Thyroid gland (tissue), 4 donors: ENCODE measurements around the gene FBXL20. TPM values are rescaled to one million over a fixed set of nuclear protein-coding genes. Genes with fewer than 3 reads are reported as not detected.
A peak's percentile ranks its signal among the peaks of the same experiment; 100 is the strongest.

Experiments used
- DNase-seq, 2 donors: peaks; one replicate each; pipeline ENCODE4 v3.0.0-alpha.2; 2019
- H3K27ac ChIP-seq, 3 donors: fragments of 200-600 bp; sonication (generic); 1 replicate in 2 of 3; 2 replicates in 1 of 3; pipeline ENCODE4 v1.5.1; 2016 to 2019; ENCODE audit warnings: mild to moderate bottlenecking in 1 of 3, moderate library complexity in 1 of 3
- H3K27me3 ChIP-seq: fragments of 200-600 bp; sonication (generic); one replicate; pipeline ENCODE4 v1.5.1; 2019
- H3K36me3 ChIP-seq, 2 donors: fragments of 200-600 bp; sonication (generic); one replicate each; pipeline ENCODE4 v1.5.1; 2016 to 2019
- H3K4me1 ChIP-seq, 2 donors: fragments of 200-600 bp; sonication (generic); one replicate each; pipeline ENCODE4 v1.5.1; 2017 to 2019
- H3K4me3 ChIP-seq, 3 donors: fragments of 200-600 bp; sonication (generic); replicated peaks in 1 of 3; 1 replicate in 2 of 3; 2 replicates in 1 of 3; pipeline ENCODE4 v1.5.1; 2016; ENCODE audit warnings: mild to moderate bottlenecking in 1 of 3
- H3K9me3 ChIP-seq: fragments of 200-600 bp; sonication (generic); one replicate; pipeline ENCODE4 v1.5.1; 2017
- CTCF ChIP-seq, 6 experiments: fragments of 200-600 bp in 3 of 6; fragments of 450-650 bp in 3 of 6; sonication (generic) in 3 of 6; IDR thresholded peaks; one replicate each; pipeline ENCODE4 v1.5.1; 2016 to 2019; ENCODE audit warnings: antibody characterized with exemption in 6 of 6, mild to moderate bottlenecking in 2 of 6, inconsistent platforms in 1 of 6, moderate library complexity in 1 of 6
- POLR2A ChIP-seq, 2 donors: fragments of 450-650 bp; IDR thresholded peaks; one replicate each; pipeline ENCODE4 v1.6.1; 2017; ENCODE audit warnings: antibody characterized with exemption in 2 of 2, mild to moderate bottlenecking in 2 of 2, moderate library complexity in 1 of 2
- WGBS, 2 donors: methylation state at CpG; one replicate each; pipeline ENCODE4 v1.1.5; 2017; 5-methylcytosine and 5-hydroxymethylcytosine counted together
- intact Hi-C: fragments of 100-400 bp; cut with DNase I; formaldehyde crosslinking; loops from one replicate; pipeline ENCODE4 v1.15.1; 2023
- total RNA-seq, 4 donors: library from RNA; depleted of rRNA; stranded (reverse); fragments of >200 nt; gene quantifications; one replicate each; pipeline ENCODE4 v1.2.3, GENCODE V29; 2016

FBXL20 gene
- total RNA-seq, 4 donors from 2014 or later = 17.2 to 27.7 (median 22.2) TPM

DNA sequence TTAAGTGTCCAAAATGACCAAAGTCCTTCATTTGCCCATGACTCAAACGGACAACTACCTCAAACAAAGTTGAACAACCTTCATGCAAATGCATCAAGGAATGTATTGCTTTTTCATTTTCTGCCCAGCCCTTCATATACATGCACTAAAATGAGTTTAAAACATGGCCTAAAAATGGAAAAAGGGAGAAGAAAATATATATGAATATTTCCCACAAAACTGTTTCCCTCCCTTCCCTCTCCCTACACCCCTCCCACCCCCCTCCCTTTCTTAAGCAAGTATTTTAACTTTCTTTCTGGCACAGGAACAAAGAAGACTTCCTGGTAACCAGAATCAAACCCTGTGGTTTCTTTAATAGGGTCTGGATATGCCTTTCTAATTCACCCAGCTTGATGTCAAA, 5.5 kb upstream of the FBXL20 start:
- Histone ChIP-seq H3K36me3 (peaks cover 27 to 37% of the 10 kb centered on the region in 2 donors), H3K4me1 (no peaks in the 10 kb centered on the region), H3K9me3 (no peaks in the 10 kb centered on the region), H3K27me3 (no peaks in the 10 kb centered on the region), H3K27ac (no peak overlapping the region), H3K4me3 (no peak overlapping the region)
- WGBS, 2 donors = 74 to 85% methylated on average over 1 of the region's 1 CpG
- DNase-seq = no peak
- intact Hi-C loops = no loop called here
- no peak for TF ChIP-seq POLR2A (IDR thresholded peaks at IDR 0.05)
- TF ChIP-seq CTCF (IDR thresholded peaks at IDR 0.05) = no peak

DNA sequence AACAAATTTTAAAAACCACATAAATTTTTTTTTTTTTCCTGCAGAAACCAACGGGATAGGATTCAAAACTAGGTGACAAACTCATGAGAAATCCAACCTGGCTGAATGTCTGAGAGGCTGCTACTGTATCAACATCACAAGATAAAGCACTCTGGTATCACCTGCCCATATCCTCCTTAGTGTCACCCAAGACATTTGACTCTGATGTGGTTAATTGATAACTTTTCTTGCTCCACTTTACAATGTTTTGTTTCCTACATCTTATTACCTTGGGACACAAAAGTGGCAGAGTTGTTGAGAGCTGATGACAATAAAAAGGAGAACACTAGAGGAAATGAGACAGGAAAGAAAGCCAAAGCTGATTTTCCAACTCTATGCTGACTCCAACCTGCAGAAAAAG, 4.0 kb upstream of the FBXL20 start:
- intact Hi-C loops = no loop called here
- peaks cover under 1 to 2% of the 10 kb centered on the region in 2 donors for H3K4me1 ChIP-seq
- H3K36me3 ChIP-seq = peaks cover 25 to 27% of the 10 kb centered on the region in 2 donors
- H3K27me3 ChIP-seq = no peaks in the 10 kb centered on the region
- H3K4me3 ChIP-seq = no peak overlapping the region
- no peak overlapping the region for H3K27ac ChIP-seq
- DNase-seq = no peak
- H3K9me3 ChIP-seq = no peaks in the 10 kb centered on the region
- 59 to 75% methylated on average over 1 of the region's 1 CpG for WGBS, 2 donors
- TF ChIP-seq CTCF (IDR thresholded peaks at IDR 0.05) (no peak), POLR2A (IDR thresholded peaks at IDR 0.05) (no peak)

- no peak for TF ChIP-seq POLR2A (IDR thresholded peaks at IDR 0.05)
- TF ChIP-seq CTCF (IDR thresholded peaks at IDR 0.05) = no peak
- no peak overlapping the region for H3K4me3 ChIP-seq
- 86% methylated on average over 6 of the region's 6 CpGs for WGBS, 2 donors
- H3K36me3 ChIP-seq = peaks cover 19 to 20% of the 10 kb centered on the region in 2 donors
- H3K9me3 ChIP-seq = no peaks in the 10 kb centered on the region
- H3K27ac ChIP-seq = no peak overlapping the region
- intact Hi-C loops = no loop called here
- peaks cover 7% of the 10 kb centered on the region in 2 donors for H3K4me1 ChIP-seq
- no peaks in the 10 kb centered on the region for H3K27me3 ChIP-seq
- no peak for DNase-seq
Observed at GRCh38 chr17:39404542-39405378, 3.3 kb upstream of the FBXL20 start.

DNA sequence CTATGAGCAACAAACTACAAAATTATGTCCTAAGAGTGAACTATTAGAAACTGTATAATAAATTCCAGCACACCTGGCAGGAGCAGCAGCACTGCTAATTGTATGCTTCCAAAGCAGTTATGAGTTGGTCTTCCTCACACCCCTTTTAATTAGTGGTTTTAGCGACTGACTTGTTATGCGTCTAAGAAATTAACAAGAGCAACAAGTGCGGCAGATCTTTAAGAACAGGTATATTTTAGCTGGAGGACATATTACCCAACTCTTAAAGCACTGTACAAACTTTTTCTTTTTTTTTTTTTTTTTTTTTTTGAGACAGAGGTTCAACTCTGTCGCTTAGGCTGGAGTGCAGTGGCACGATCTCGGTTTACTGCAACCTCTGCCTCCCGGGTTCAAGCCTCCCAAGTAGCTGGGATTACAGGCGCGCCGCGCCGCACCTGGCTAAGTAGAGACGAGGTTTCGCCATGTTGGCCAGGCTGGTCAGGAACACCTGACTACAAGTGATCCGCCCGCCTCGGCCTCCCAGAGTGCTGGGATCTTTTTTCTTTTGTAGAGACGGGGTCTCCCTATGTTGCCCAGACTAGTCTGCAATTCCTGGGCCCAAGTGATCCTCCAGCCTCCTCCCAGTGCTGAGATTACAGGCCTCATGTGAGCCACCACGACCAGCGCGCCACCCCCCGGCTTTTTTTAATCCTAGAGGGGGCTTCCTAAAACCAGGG, 1.6 kb upstream of the FBXL20 start:
- Histone ChIP-seq H3K27ac (no peak overlapping the region), H3K4me3 (no peak overlapping the region), H3K27me3 (no peaks in the 10 kb centered on the region), H3K36me3 (peaks cover 3 to 6% of the 10 kb centered on the region in 2 donors), H3K9me3 (no peaks in the 10 kb centered on the region), H3K4me1 (peaks cover 7 to 17% of the 10 kb centered on the region in 2 donors)
- TF ChIP-seq POLR2A (IDR thresholded peaks at IDR 0.05) (no peak), CTCF (IDR thresholded peaks at IDR 0.05) (no peak)
- 50 to 57% methylated on average over 17 to 21 of the region's 22 CpGs for WGBS, 2 donors
- DNase-seq = peak in 1 of 2 donors; percentile 7
- intact Hi-C loops = no loop called here
